ENCODE measurements around the gene CSNK2B.

CSNK2B gene

DNA sequence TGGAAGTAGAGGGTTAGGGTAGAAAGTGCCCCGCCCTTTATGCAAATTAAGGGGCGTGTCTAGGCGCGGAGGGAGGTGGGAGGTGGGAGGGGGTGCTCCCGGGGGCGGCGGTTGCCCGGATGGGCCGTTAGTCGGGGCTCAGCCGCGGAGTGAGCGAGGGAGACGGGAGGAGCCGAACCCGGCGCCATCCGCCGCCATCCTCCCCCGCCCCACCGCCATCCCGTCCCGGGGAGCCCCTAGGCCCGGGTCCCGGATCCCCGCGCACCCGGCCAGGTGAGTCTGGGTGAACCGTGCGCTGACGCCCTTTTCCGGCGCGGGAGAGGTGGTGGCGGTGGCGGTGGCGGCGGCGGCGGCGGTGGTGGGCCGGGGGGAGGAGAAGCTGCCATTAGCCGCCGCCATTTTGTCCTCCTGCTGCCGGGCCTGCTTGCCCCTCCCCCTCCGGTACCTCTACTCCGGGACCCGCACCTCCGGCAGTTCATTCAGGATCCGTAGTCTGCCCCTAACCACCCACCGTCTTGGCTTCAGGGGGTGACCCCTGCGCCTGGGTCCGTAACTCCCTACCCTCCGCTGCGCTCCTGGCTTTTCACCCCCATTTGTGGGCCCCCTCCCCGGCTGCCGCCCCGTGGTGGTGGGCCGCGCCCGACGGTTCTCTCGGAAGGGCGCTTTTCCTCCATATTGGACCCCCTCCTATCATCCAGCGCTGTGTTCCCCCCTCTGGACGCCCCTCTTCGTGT lies 45.1 kb upstream of the CSNK2B start, which contains the start of gene PRRC2A:
Gene PRRC2A, plus strand, starts transcription at position 130 of the 734 bp plus-strand sequence. CDS start 2,075 bp downstream, outside the sequence.
- Histone ChIP-seq H2BK120ac (ENCODE audit: low read depth, low read length) (peak within 1 kb of the TSS; percentile 98), H4K91ac (ENCODE audit: low read length) (peak within 1 kb of the TSS; percentile 98), H3K4me1 (ENCODE audit: control insufficient read depth, insufficient read depth, low read depth, low read length) (peaks cover 10% of the 10 kb centered on the region), H3K27me3 (ENCODE audit: control insufficient read depth in 1 of 2, insufficient read depth in 1 of 2, low read length in 2 of 2) (peaks cover 0 to 3% of the 10 kb centered on the region in 2 experiments), H2AK5ac (ENCODE audit: low read length, severe bottlenecking) (peak within 1 kb of the TSS; percentile 98), H2BK5ac (ENCODE audit: low read depth, low read length, poor library complexity, severe bottlenecking) (peak within 1 kb of the TSS; percentile 91), H2AFZ (ENCODE audit: low read depth, low read length) (peak within 1 kb of the TSS; percentile 61), H3K4me2 (ENCODE audit: low read length, poor library complexity, severe bottlenecking) (peak within 1 kb of the TSS; percentile 86), H3K36me3 (ENCODE audit: control insufficient read depth in 1 of 2, insufficient read depth in 2 of 2, low read depth in 1 of 2, low read length in 2 of 2) (peaks cover 29 to 31% of the 10 kb centered on the region in 2 experiments), H3K27ac (ENCODE audit: low read length, poor library complexity, severe bottlenecking) (peak within 1 kb of the TSS; percentile 98), H3K23ac (ENCODE audit: low read length in 2 of 2) (peak within 1 kb of the TSS; percentile 79 to 93), H4K8ac (ENCODE audit: low read length) (peak within 1 kb of the TSS; percentile 96), H3K4ac (ENCODE audit: low read depth in 1 of 2, low read length in 2 of 2) (peak within 1 kb of the TSS; percentile 99), H3K14ac (ENCODE audit: low read length in 2 of 2) (peak within 1 kb of the TSS; percentile 86 to 97), H2BK12ac (ENCODE audit: low read length in 2 of 2) (peak within 1 kb of the TSS; percentile 66 to 83), H3K9me3 (ENCODE audit: control insufficient read depth, low read length) (no peaks in the 10 kb centered on the region), H3K18ac (ENCODE audit: low read depth in 1 of 2, low read length in 2 of 2) (peak within 1 kb of the TSS; percentile 99), H3K4me3 (ENCODE audit: insufficient read depth in 1 of 2, low read depth in 1 of 2, low read length in 2 of 2) (peak within 1 kb of the TSS; percentile 92 to 93), H3K9ac (ENCODE audit: low read length) (peak within 1 kb of the TSS; percentile 95), H3K79me1 (replicated peaks; ENCODE audit: low read length, poor library complexity, severe bottlenecking) (peaks cover 7% of the 10 kb centered on the region), H2BK15ac (ENCODE audit: low read depth, poor library complexity, severe bottlenecking) (peak within 1 kb of the TSS; percentile 97)
- WGBS = under 1% methylated on average over 39 of the region's 67 CpGs
- DNase-seq = no peak

DNA sequence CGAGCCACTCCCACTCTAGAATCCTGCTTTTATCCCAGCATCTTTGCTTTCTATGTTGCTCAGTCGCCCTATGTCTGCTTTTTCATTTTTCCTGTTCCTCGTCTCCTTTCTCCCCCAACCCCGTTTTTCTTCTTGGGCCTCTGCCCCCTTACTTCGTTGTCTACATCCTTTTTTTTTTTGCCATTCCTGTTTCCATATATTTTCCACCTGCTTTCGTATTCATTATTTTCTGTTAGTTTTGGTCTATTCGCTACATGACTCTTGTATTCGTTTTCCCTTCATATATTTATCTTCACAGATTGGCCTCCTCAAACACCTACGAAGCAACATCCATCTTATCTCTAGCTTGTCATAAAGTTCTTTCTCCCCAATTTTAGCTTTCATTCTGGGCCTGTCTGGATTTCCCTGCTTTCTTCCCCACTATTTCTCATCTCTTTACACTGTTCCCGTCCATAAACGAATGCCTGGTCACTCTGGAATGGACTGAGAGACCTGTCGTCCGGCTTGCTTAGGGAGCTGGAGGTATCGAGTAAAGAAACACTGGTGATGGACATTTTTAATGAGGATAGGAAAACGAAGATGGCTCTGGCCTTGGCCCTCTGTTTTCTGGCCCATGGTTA lies 44.5 kb upstream of the CSNK2B start:
- H3K4me3 ChIP-seq (ENCODE audit: insufficient read depth in 1 of 2, low read depth in 1 of 2, low read length in 2 of 2) = peak overlapping the region; percentile 92 to 93

GRCh38 chr6:31621991-31622390 lies 43.9 kb upstream of the CSNK2B start:
- H3K4me3 ChIP-seq (ENCODE audit: insufficient read depth in 1 of 2, low read depth in 1 of 2, low read length in 2 of 2) = peak overlapping the region; percentile 23 to 93
- peak overlapping the region in 1 of 2 experiments; percentile 32 for H3K4ac ChIP-seq (ENCODE audit: low read depth in 1 of 2, low read length in 2 of 2)
- peak overlapping the region; percentile 48 for H3K4me2 ChIP-seq (ENCODE audit: low read length, poor library complexity, severe bottlenecking)
- no peak overlapping the region for H2BK5ac ChIP-seq (ENCODE audit: low read depth, low read length, poor library complexity, severe bottlenecking)
- no peaks in the 10 kb centered on the region for H3K27me3 ChIP-seq (ENCODE audit: control insufficient read depth in 1 of 2, insufficient read depth in 1 of 2, low read length in 2 of 2)
- no peak overlapping the region for H2AFZ ChIP-seq (ENCODE audit: low read depth, low read length)
- no peaks in the 10 kb centered on the region for H3K9me3 ChIP-seq (ENCODE audit: control insufficient read depth, low read length)
- no peak overlapping the region for H2BK12ac ChIP-seq (ENCODE audit: low read length in 2 of 2)
- H3K36me3 ChIP-seq (ENCODE audit: control insufficient read depth in 1 of 2, insufficient read depth in 2 of 2, low read depth in 1 of 2, low read length in 2 of 2) = peaks cover 41 to 44% of the 10 kb centered on the region in 2 experiments
- DNase-seq = peak; percentile 24
- no peak overlapping the region for H2BK15ac ChIP-seq (ENCODE audit: low read depth, poor library complexity, severe bottlenecking)
- H4K91ac ChIP-seq (ENCODE audit: low read length) = no peak overlapping the region
- peaks cover 10% of the 10 kb centered on the region for H3K4me1 ChIP-seq (ENCODE audit: control insufficient read depth, insufficient read depth, low read depth, low read length)
- WGBS = 39% methylated on average over 2 of the region's 4 CpGs
- peaks cover 7% of the 10 kb centered on the region for H3K79me1 ChIP-seq (replicated peaks; ENCODE audit: low read length, poor library complexity, severe bottlenecking)
- H3K27ac ChIP-seq (ENCODE audit: low read length, poor library complexity, severe bottlenecking) = peak overlapping the region; percentile 97
- H2AK5ac ChIP-seq (ENCODE audit: low read length, severe bottlenecking) = no peak overlapping the region
- H3K18ac ChIP-seq (ENCODE audit: low read depth in 1 of 2, low read length in 2 of 2) = no peak overlapping the region
- H3K14ac ChIP-seq (ENCODE audit: low read length in 2 of 2) = no peak overlapping the region
- H4K8ac ChIP-seq (ENCODE audit: low read length) = no peak overlapping the region
- no peak overlapping the region for H3K23ac ChIP-seq (ENCODE audit: low read length in 2 of 2)
- H3K9ac ChIP-seq (ENCODE audit: low read length) = peak overlapping the region; percentile 95
- H2BK120ac ChIP-seq (ENCODE audit: low read depth, low read length) = no peak overlapping the region

More for the DNA sequence above, 44.5 kb upstream of the CSNK2B start:
- WGBS = 2% methylated on average over 15 of the region's 15 CpGs
- peak overlapping the region; percentile 86 to 97 for H3K14ac ChIP-seq (ENCODE audit: low read length in 2 of 2)
- H2BK120ac ChIP-seq (ENCODE audit: low read depth, low read length) = peak overlapping the region; percentile 98
- peaks cover 0 to 1% of the 10 kb centered on the region in 2 experiments for H3K27me3 ChIP-seq (ENCODE audit: control insufficient read depth in 1 of 2, insufficient read depth in 1 of 2, low read length in 2 of 2)
- peak overlapping the region in 1 of 2 experiments; percentile 66 for H2BK12ac ChIP-seq (ENCODE audit: low read length in 2 of 2)
- DNase-seq = peak; percentile 24
- H3K4me1 ChIP-seq (ENCODE audit: control insufficient read depth, insufficient read depth, low read depth, low read length) = peaks cover 10% of the 10 kb centered on the region
- no peak overlapping the region for H2AFZ ChIP-seq (ENCODE audit: low read depth, low read length)
- H3K79me1 ChIP-seq (replicated peaks; ENCODE audit: low read length, poor library complexity, severe bottlenecking) = peaks cover 7% of the 10 kb centered on the region
- H3K9me3 ChIP-seq (ENCODE audit: control insufficient read depth, low read length) = no peaks in the 10 kb centered on the region
- H3K4ac ChIP-seq (ENCODE audit: low read depth in 1 of 2, low read length in 2 of 2) = peak overlapping the region; percentile 99
- H3K18ac ChIP-seq (ENCODE audit: low read depth in 1 of 2, low read length in 2 of 2) = peak overlapping the region; percentile 99
- peak overlapping the region; percentile 48 for H3K4me2 ChIP-seq (ENCODE audit: low read length, poor library complexity, severe bottlenecking)
- peak overlapping the region; percentile 97 for H2BK15ac ChIP-seq (ENCODE audit: low read depth, poor library complexity, severe bottlenecking)
- H2BK5ac ChIP-seq (ENCODE audit: low read depth, low read length, poor library complexity, severe bottlenecking) = peak overlapping the region; percentile 88
- peak overlapping the region; percentile 79 to 93 for H3K23ac ChIP-seq (ENCODE audit: low read length in 2 of 2)
- peak overlapping the region; percentile 95 for H3K9ac ChIP-seq (ENCODE audit: low read length)
- peak overlapping the region; percentile 98 for H2AK5ac ChIP-seq (ENCODE audit: low read length, severe bottlenecking)
- peak overlapping the region; percentile 75 for H4K8ac ChIP-seq (ENCODE audit: low read length)
- H3K36me3 ChIP-seq (ENCODE audit: control insufficient read depth in 1 of 2, insufficient read depth in 2 of 2, low read depth in 1 of 2, low read length in 2 of 2) = peaks cover 36 to 38% of the 10 kb centered on the region in 2 experiments
- peak overlapping the region; percentile 97 for H3K27ac ChIP-seq (ENCODE audit: low read length, poor library complexity, severe bottlenecking)
- peak overlapping the region; percentile 98 for H4K91ac ChIP-seq (ENCODE audit: low read length)

DNA sequence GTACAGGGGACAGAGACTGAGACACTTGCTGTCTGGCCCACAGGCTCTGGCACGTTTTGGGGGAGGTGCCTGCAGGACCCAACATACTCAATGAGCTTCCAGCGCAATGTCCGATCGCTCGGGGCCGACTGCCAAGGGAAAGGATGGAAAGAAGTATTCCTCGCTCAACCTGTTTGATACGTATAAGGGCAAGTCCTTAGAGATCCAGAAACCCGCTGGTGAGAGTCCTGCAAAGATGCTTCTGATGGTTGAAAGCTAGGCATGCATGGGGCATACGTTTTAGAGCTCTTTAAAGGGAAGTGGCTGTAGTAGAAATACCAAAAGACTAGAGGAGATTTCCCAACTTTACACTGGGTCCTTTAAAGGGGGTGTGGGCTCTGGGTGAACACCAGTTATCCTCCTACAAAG lies 43.2 kb upstream of the CSNK2B start:
- H4K91ac ChIP-seq (ENCODE audit: low read length) = no peak overlapping the region
- H2AK5ac ChIP-seq (ENCODE audit: low read length, severe bottlenecking) = peak overlapping the region; percentile 33
- peak overlapping the region; percentile 48 for H3K4me2 ChIP-seq (ENCODE audit: low read length, poor library complexity, severe bottlenecking)
- no peak overlapping the region for H3K27ac ChIP-seq (ENCODE audit: low read length, poor library complexity, severe bottlenecking)
- WGBS = 90% methylated on average over 10 of the region's 10 CpGs
- H3K79me1 ChIP-seq (replicated peaks; ENCODE audit: low read length, poor library complexity, severe bottlenecking) = peaks cover 7% of the 10 kb centered on the region
- H2AFZ ChIP-seq (ENCODE audit: low read depth, low read length) = no peak overlapping the region
- no peak overlapping the region for H3K18ac ChIP-seq (ENCODE audit: low read depth in 1 of 2, low read length in 2 of 2)
- no peak overlapping the region for H2BK12ac ChIP-seq (ENCODE audit: low read length in 2 of 2)
- peak overlapping the region; percentile 95 for H3K9ac ChIP-seq (ENCODE audit: low read length)
- no peak overlapping the region for H3K23ac ChIP-seq (ENCODE audit: low read length in 2 of 2)
- no peak overlapping the region for H4K8ac ChIP-seq (ENCODE audit: low read length)
- no peak overlapping the region for H2BK5ac ChIP-seq (ENCODE audit: low read depth, low read length, poor library complexity, severe bottlenecking)
- H3K4me1 ChIP-seq (ENCODE audit: control insufficient read depth, insufficient read depth, low read depth, low read length) = peaks cover 10% of the 10 kb centered on the region
- H3K4me3 ChIP-seq (ENCODE audit: insufficient read depth in 1 of 2, low read depth in 1 of 2, low read length in 2 of 2) = peak overlapping the region in 1 of 2 experiments; percentile 93
- DNase-seq = no peak
- H3K36me3 ChIP-seq (ENCODE audit: control insufficient read depth in 1 of 2, insufficient read depth in 2 of 2, low read depth in 1 of 2, low read length in 2 of 2) = peaks cover 47 to 51% of the 10 kb centered on the region in 2 experiments
- H2BK120ac ChIP-seq (ENCODE audit: low read depth, low read length) = no peak overlapping the region
- no peak overlapping the region for H3K14ac ChIP-seq (ENCODE audit: low read length in 2 of 2)
- H3K27me3 ChIP-seq (ENCODE audit: control insufficient read depth in 1 of 2, insufficient read depth in 1 of 2, low read length in 2 of 2) = no peaks in the 10 kb centered on the region
- H2BK15ac ChIP-seq (ENCODE audit: low read depth, poor library complexity, severe bottlenecking) = no peak overlapping the region
- no peaks in the 10 kb centered on the region for H3K9me3 ChIP-seq (ENCODE audit: control insufficient read depth, low read length)
- no peak overlapping the region for H3K4ac ChIP-seq (ENCODE audit: low read depth in 1 of 2, low read length in 2 of 2)

Data from mesenchymal stem cell (in vitro differentiated cells and primary cell).